Activated CD8-positive, alpha-beta memory T cell treated with anti-CD3 and anti-CD28 coated beads for 36 hours (primary cell): ENCODE results near the gene MARCHF5. TPM values are rescaled to one million over a fixed set of nuclear protein-coding genes. Genes with fewer than 3 reads are reported as not detected.
"Not testable (repeated sequence)": the region's sequence is repeated elsewhere in the genome, so short reads cannot be mapped to it uniquely, and the experiment has no call there.

ENCODE experiments used
- CTCF ChIA-PET: fragments of 350-600 bp; sonication (Branson Sonifier 250); formaldehyde crosslinking; loops from one replicate; lab custom pipeline; 2021; ENCODE audit warnings: antibody characterized with exemption; lab: Charles Lee
- POLR2A ChIA-PET: fragments of 350-600 bp; sonication (Branson Sonifier 250); formaldehyde crosslinking; loops from one replicate; lab custom pipeline; 2021; ENCODE audit warnings: antibody characterized with exemption; lab: Charles Lee
- total RNA-seq, 2 experiments: library from RNA; stranded (reverse); gene quantifications; one replicate each; pipeline ENCODE4 v1.2.3, GENCODE V29; 2021

Gene MARCHF5
- total RNA-seq, 2 experiments from 2014 or later = 26.8 to 30.4 TPM

GRCh38 chr10:92356041-92356440 is 65.1 kb downstream of the MARCHF5 start:
- ChIA-PET POLR2A (no interaction called here), CTCF (no interaction called here)

- ChIA-PET POLR2A (no interaction called here), CTCF (no interaction called here)
Observed at GRCh38 chr10:92363498-92363897, 72.5 kb downstream of the MARCHF5 start.

GRCh38 chr10:92366412-92367021 is 75.5 kb downstream of the MARCHF5 start:
- ChIA-PET CTCF (no interaction called here), POLR2A (no interaction called here)

GRCh38 chr10:92377962-92378361 is 87.0 kb downstream of the MARCHF5 start:
- ChIA-PET CTCF (no interaction called here), POLR2A (no interaction called here)

GRCh38 chr10:92381543-92381954 is 90.6 kb downstream of the MARCHF5 start:
- POLR2A ChIA-PET = no interaction called here
- CTCF ChIA-PET = interaction anchor here (0.6 kb wide), 1 partner anchor 222 kb away, joined by 4 read pairs; no protein-coding TSS in a partner anchor

GRCh38 chr10:92382631-92383030 is 91.7 kb downstream of the MARCHF5 start:
- ChIA-PET CTCF (no interaction called here), POLR2A (no interaction called here)

GRCh38 chr10:92384741-92385140 is 93.8 kb downstream of the MARCHF5 start:
- CTCF ChIA-PET = no interaction called here
- POLR2A ChIA-PET = no interaction called here

- CTCF ChIA-PET = interaction anchor here (0.7 kb wide), 1 partner anchor 67 kb away, joined by 3 read pairs; no protein-coding TSS in a partner anchor
- POLR2A ChIA-PET = no interaction called here
Observed at GRCh38 chr10:92385831-92386230, 94.9 kb downstream of the MARCHF5 start.

GRCh38 chr10:92387289-92387940 is 96.4 kb downstream of the MARCHF5 start:
- ChIA-PET POLR2A (interaction anchor here (0.6 kb wide), 1 partner anchor 215 kb away, joined by 5 read pairs; no protein-coding TSS in a partner anchor), CTCF (no interaction called here)

GRCh38 chr10:92393173-92393572 is 102.2 kb downstream of the MARCHF5 start:
- POLR2A ChIA-PET, CTCF ChIA-PET: not testable (repeated sequence)

GRCh38 chr10:92395271-92395670 is 104.3 kb downstream of the MARCHF5 start:
- ChIA-PET POLR2A (no interaction called here), CTCF (no interaction called here)

GRCh38 chr10:92402234-92402633 is 111.3 kb downstream of the MARCHF5 start:
- CTCF ChIA-PET, POLR2A ChIA-PET: not testable (repeated sequence)

Other genes starting within 250 kb of the MARCHF5 start
- gene CPEB3, start 89 bp upstream of the MARCHF5 start, total RNA-seq = 1 to 10 TPM; 1.8 to 2.1 TPM